Psoas muscle (tissue), 8 donors: Measurements from ENCODE around the gene LRP1B. TPM values are rescaled to one million over a fixed set of nuclear protein-coding genes. Genes with fewer than 3 reads are reported as not detected.

Experiments used
- ATAC-seq, 4 donors: fragments of 200-7000 bp; cut with Tn5 transposase; one replicate each; pipeline ENCODE4 v1.9.1; 2020; ENCODE audit warnings: moderate library complexity in 3 of 4, mild to moderate bottlenecking in 2 of 4
- DNase-seq, 2 donors: peaks; one replicate each; pipeline ENCODE4 v3.0.0-alpha.2; 2020
- H3K27ac ChIP-seq: fragments of 200-600 bp; one replicate; pipeline ENCODE4 v1.8.0; 2022
- H3K27me3 ChIP-seq, 3 donors: fragments of 200-600 bp in 1 of 3; one replicate each; pipeline versions ENCODE4 v1.6.1 to v1.8.0; 2013 to 2022; ENCODE audit warnings: low read length in 2 of 3, mild to moderate bottlenecking in 2 of 3, moderate library complexity in 1 of 3; ENCODE audit not compliant: insufficient read depth in 3 of 3
- H3K36me3 ChIP-seq, 2 donors: fragments of 200-600 bp in 1 of 2; one replicate each; pipeline versions ENCODE4 v1.6.1 to v1.8.0; 2013 to 2022; ENCODE audit warnings: low read depth in 1 of 2, mild to moderate bottlenecking in 1 of 2, moderate library complexity in 1 of 2; ENCODE audit not compliant: insufficient read depth in 1 of 2
- H3K4me1 ChIP-seq: fragments of 200-600 bp; one replicate; pipeline ENCODE4 v1.8.0; 2022
- H3K4me3 ChIP-seq: fragments of 200-600 bp; one replicate; pipeline ENCODE4 v1.8.0; 2022; ENCODE audit warnings: mild to moderate bottlenecking
- H3K9me3 ChIP-seq: fragments of 200-600 bp; one replicate; pipeline ENCODE4 v1.8.0; 2022
- WGBS, 3 donors: extraction: QIAGEN DNeasy Blood & Tissue Kit; methylation state at CpG; one replicate each; pipeline versions ENCODE4 v1.1.6 to v1.1.7; 2013; 5-methylcytosine and 5-hydroxymethylcytosine counted together
- intact Hi-C, 2 donors: fragments of 100-400 bp; cut with DNase I; formaldehyde crosslinking; loops; one replicate each; pipeline versions ENCODE4 v1.11.0 to v1.14.2; 2022
- polyA plus RNA-seq, 3 donors: library from polyadenylated mRNA; stranded (reverse); fragments of 200-250 nt; gene quantifications; one replicate each; pipeline ENCODE4 v1.2.3, GENCODE V29; 2013
- total RNA-seq, 4 donors: library from RNA; stranded (reverse); fragmentation: NEBNext Ultra II Directional in 2 of 4; extraction: Animal tissue kit (Norgen Biotek cat#: 25700) in 2 of 4; gene quantifications; one replicate each; pipeline versions ENCODE4 v1.2.1 to v1.2.4, GENCODE V29; 2021 to 2023
- TF ChIP-seq, protein P1 (sequence below): fragments of 200-600 bp; IDR thresholded peaks from one replicate; pipeline ENCODE4 v1.8.0; 2022; ENCODE audit warnings: antibody characterized with exemption
- donor health status: healthy with polysubstance abuse.
- donor health status: DM: no; HTN: no; CAD: no; lungs with moderate emphysema.
- donor health status: Bipolar disorder and iron deficiency.
- donor health status: healthy.
- donor health status: DM: yes; HTN: yes; CAD: no.
- donor health status: DM: no; HTN: no; CAD: no.
- donor health status: DM: no; HTN: no; CAD: no.
- donor health status: DM: yes; HTN: yes; CAD: no.

Gene LRP1B
- total and polyA plus RNA-seq, 7 donors: 0.33 to 3.3 (median 0.95) TPM

DNA sequence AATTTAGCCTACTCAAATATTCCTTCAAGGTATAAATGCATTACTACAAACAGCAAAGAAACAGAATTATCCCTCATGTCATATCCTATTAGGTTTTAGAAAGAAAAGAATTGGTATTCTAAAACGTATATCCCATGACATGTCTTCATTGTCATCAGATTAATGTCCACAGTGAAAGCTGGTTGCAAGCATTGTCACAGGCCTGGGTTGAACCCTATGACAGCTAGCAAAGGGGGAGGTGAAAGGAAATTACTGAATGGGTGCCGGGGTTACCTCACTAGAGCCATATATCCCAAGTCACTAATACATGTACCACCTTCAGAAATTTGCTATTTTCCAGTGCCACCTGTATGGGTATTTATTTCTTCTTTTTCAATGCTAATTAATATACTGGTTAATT lies 1720.1 kb downstream of the LRP1B start:
- no peaks in the 10 kb centered on the region for H3K36me3 ChIP-seq
- no peak for ATAC-seq
- H3K27me3 ChIP-seq: no peaks in the 10 kb centered on the region
- no peaks in the 10 kb centered on the region for H3K4me1 ChIP-seq
- TF ChIP-seq, protein P1, sequence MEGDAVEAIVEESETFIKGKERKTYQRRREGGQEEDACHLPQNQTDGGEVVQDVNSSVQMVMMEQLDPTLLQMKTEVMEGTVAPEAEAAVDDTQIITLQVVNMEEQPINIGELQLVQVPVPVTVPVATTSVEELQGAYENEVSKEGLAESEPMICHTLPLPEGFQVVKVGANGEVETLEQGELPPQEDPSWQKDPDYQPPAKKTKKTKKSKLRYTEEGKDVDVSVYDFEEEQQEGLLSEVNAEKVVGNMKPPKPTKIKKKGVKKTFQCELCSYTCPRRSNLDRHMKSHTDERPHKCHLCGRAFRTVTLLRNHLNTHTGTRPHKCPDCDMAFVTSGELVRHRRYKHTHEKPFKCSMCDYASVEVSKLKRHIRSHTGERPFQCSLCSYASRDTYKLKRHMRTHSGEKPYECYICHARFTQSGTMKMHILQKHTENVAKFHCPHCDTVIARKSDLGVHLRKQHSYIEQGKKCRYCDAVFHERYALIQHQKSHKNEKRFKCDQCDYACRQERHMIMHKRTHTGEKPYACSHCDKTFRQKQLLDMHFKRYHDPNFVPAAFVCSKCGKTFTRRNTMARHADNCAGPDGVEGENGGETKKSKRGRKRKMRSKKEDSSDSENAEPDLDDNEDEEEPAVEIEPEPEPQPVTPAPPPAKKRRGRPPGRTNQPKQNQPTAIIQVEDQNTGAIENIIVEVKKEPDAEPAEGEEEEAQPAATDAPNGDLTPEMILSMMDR: no peak
- H3K9me3 ChIP-seq: peaks cover 3% of the 10 kb centered on the region
- no peak overlapping the region for H3K4me3 ChIP-seq
- no peak overlapping the region for H3K27ac ChIP-seq
- 72 to 90% (median 83%) methylated on average over 2 of the region's 2 CpGs for whole genome bisulfite sequencing, 3 donors
- no peak for DNase-seq
- intact Hi-C loops: no loop called here

DNA sequence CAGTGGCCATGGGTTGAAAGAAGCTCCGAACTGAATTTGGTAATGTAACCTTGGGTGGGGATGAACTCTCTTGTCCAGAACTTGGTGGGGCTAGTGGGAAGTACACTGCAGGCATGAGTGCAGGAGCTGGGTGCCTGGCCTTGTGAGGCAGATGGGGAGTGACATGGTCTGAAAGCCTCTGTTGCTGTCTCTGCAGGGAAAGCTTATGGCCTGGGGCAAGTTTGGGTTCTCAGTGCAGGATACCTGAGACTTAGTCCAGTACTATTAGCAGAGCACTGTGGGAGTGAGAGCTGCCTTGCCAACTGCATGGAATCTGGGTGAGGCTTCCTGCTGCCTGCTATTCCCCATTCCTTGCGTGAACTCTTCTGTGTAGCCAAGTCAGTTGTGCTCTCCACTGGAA lies 1729.8 kb downstream of the LRP1B start:
- DNase-seq (no peak), ATAC-seq (no peak)
- no peaks in the 10 kb centered on the region for H3K4me1 ChIP-seq
- no peaks in the 10 kb centered on the region for H3K36me3 ChIP-seq
- peaks cover 0 to 2% (median 0%) of the 10 kb centered on the region in 3 donors for H3K27me3 ChIP-seq
- no peak overlapping the region for H3K4me3 ChIP-seq
- WGBS, 3 donors: 84 to 96% (median 88%) methylated on average over 2 of the region's 2 CpGs
- TF ChIP-seq, protein P1: no peak
- intact Hi-C loops: no loop called here
- H3K9me3 ChIP-seq: peaks cover 10% of the 10 kb centered on the region
- no peak overlapping the region for H3K27ac ChIP-seq

DNA sequence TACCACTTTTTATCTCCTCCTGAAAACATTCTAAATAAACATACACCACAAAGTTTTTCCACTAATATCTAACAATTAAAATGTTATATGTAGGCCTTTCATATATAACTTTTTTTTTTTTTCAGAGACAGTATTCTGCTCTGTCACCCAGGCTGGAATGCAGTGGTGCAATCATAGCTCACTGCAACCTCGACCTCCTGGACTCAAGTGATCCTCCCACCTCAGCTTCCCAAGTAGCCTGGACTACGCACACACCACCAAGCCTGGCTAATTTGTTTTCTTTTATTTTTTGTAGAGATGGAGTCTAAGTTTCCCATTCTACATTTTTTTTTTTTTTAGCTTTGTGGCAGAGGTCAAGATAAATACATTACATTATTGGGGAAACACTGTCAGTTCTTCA lies 1738.0 kb downstream of the LRP1B start:
- WGBS, 3 donors: 63 to 72% (median 67%) methylated on average over 2 of the region's 2 CpGs
- Histone ChIP-seq H3K27ac (no peak overlapping the region), H3K36me3 (no peaks in the 10 kb centered on the region), H3K4me1 (no peaks in the 10 kb centered on the region), H3K27me3 (no peaks in the 10 kb centered on the region), H3K9me3 (no peaks in the 10 kb centered on the region), H3K4me3 (no peak overlapping the region)
- ATAC-seq (no peak), DNase-seq (no peak)
- intact Hi-C loops: no loop called here
- TF ChIP-seq, protein P1: no peak

DNA sequence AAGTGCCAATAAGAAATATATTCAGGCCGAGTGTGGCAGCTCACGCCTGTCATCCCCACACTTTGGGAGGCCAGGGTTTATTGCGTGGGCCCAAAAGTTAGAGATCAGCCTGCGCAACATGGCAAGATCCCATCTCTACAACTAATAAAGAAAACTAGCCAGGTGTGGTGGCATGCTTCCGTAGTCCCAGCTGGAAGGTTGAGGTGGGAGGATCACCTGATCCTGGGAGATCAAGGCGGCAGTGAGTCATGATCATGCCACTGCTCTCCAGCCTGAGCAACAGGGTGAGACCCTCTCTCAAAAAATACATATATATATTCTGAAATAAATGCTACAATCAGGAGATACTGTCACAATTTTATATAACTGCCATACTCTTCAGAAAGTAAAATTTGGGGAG lies 1745.9 kb downstream of the LRP1B start:
- TF ChIP-seq, protein P1: no peak
- Histone ChIP-seq H3K4me3 (no peak overlapping the region), H3K36me3 (no peaks in the 10 kb centered on the region), H3K27me3 (no peaks in the 10 kb centered on the region), H3K4me1 (no peaks in the 10 kb centered on the region), H3K27ac (no peak overlapping the region), H3K9me3 (no peaks in the 10 kb centered on the region)
- intact Hi-C loops: no loop called here
- no peak for DNase-seq
- no peak for ATAC-seq
- WGBS, 3 donors: 94 to 95% (median 95%) methylated on average over 6 of the region's 6 CpGs

DNA sequence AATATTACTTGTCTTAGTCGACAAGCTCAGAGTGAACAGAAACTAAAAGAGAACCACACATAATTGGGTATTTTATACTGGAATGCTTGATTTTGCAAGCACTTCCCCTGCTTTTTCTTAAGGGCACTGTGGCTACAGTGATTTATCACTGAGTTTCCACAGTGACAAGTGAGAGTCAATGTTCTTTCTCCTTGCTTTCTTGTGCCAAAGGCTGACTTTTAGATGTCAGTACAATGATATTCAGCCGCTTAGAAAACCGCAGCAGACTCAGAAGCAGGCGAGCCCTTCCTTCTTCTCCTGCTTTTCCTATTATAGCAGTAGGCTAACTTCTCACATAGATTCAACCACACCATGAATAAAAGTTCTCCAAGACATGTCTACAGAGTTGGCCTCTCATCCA lies 1747.0 kb downstream of the LRP1B start:
- ATAC-seq (no peak), DNase-seq (no peak)
- Histone ChIP-seq H3K4me3 (no peak overlapping the region), H3K4me1 (no peaks in the 10 kb centered on the region), H3K9me3 (no peaks in the 10 kb centered on the region), H3K27me3 (no peaks in the 10 kb centered on the region), H3K27ac (no peak overlapping the region), H3K36me3 (no peaks in the 10 kb centered on the region)
- intact Hi-C loops: no loop called here
- WGBS, 3 donors: 62 to 75% (median 69%) methylated on average over 4 of the region's 4 CpGs
- TF ChIP-seq, protein P1: no peak
